Renal pelvis (tissue), 4 donors: ENCODE results near the gene CNPY2. TPM values are rescaled to one million over a fixed set of nuclear protein-coding genes. Genes with fewer than 3 reads are reported as not detected.
"Not testable (repeated sequence)": the region's sequence is repeated elsewhere in the genome, so short reads cannot be mapped to it uniquely, and the experiment has no call there.

Experiments used
- DNase-seq: peaks from one replicate; pipeline ENCODE4 v3.0.0-alpha.2; 2013
- polyA plus RNA-seq, 3 donors: library from polyadenylated mRNA; unstranded; fragments of 120-200 nt; gene quantifications; one replicate each; pipeline ENCODE4 v1.2.1, GENCODE V29; 2013; ENCODE audit not compliant: insufficient read length in 3 of 3

Gene CNPY2
- polyA plus RNA-seq, 3 donors = 160 to 182 (median 172) TPM

DNA sequence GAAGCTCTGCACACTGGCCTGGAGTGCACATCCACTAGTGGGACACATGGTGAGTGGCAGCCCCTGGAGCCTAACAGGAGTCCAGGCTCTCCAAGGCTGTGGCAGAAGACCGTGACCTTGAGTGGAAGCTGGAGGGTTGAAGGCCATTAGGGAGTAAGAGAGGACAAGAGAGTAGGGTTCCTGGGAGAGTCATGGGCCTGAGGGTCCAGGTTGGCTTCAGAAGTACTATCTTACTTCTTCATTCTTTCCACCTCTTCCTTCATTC lies 23.3 kb upstream of the CNPY2 start:
- no peak for DNase-seq

DNA sequence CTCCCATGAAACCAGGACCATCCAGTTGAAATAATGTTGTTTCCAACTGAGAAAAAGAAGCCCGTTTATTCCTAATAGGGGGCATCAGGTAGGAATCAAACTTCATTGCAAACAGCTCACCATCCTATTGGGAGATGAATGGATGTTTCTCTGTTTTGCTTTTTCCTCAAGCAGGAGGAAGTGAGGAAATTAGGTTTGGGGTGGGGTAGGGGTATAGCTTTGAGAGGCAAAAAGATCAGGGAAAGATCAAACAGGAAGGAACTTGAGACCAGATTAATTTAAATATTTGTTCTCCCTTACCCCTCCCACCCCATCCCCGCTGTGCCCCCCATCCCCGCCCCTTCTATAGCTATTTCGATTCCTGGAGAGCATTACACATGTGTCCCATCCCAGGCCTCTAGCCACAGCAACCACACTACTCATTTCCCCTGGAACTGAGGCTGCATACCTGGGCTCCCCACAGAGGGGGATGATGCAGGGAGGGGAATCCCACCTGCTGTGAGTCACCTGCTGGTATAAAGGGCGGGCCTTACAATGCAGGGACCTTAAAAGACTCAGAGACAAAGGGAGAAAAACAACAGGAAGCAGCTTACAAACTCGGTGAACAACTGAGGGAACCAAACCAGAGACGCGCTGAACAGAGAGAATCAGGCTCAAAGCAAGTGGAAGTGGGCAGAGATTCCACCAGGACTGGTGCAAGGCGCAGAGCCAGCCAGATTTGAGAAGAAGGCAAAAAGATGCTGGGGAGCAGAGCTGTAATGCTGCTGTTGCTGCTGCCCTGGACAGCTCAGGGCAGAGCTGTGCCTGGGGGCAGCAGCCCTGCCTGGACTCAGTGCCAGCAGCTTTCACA lies 22.7 kb upstream of the CNPY2 start, which contains the start of gene IL23A:
IL23A (plus strand) TSS at position 577 of the 850 bp plus-strand sequence; CDS start at position 738, 161 bp downstream.
- DNase-seq = no peak

DNA sequence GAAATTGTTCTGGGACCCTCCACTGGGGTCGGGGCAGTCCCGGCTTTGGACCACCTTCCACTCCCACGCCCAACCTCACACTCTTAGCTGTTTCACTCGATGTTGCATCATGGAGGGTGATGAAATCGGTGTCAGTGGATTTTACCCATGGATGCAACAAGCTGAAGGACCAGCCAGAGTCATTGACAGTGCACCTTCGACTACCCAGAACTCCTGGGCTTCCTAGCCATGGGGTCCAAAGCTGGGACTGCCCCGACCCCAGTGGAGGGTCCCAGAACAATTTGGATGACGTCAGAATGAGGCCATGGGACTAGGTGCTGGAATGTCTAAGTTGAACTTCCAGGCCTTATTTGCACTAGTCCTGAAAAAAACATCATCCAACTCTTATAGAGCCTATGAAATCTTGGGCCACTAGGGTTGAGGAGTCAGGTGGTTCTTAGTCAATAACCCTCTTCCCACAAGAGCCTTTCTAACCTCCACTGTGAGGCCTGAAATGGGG lies 22.0 kb upstream of the CNPY2 start:
- no peak for DNase-seq

DNA sequence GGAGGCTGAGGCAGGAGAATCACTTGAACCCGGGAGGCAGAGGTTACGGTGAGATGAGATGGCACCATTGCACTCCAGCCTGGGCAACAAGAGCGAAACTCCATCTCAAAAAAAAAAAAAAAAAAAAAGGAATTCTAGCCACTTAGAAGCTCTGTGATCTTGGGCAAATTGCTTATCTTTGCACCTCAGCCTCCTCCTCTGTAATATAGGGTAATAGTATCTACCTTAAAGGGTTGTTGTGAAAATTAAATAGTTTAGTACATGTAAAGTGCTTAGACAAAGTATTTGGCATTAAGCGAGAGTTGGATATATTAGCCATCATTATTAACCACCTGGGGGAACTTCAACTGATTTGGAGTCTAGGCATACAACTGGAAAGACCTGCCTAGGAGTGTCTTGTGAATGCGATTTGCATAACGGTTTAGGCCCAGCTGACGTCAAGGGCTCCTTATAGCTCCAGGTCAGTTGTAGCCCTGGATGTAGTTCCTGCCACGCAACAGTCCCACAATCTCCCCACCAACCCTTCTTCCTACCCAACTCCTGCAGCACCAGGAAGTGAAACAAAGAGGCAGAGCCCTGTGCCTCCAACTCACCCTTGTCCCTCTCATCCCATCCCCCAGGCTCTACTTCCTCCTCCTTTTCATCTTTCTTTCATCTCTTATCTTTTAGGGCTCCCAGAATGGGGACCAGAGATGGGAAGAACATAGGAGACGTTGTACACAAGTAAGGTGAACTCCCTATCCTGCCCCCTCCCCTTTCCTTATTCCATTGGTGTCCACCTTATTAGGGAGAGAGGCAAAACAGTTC lies 20.8 kb upstream of the CNPY2 start:
- DNase-seq = no peak

DNA sequence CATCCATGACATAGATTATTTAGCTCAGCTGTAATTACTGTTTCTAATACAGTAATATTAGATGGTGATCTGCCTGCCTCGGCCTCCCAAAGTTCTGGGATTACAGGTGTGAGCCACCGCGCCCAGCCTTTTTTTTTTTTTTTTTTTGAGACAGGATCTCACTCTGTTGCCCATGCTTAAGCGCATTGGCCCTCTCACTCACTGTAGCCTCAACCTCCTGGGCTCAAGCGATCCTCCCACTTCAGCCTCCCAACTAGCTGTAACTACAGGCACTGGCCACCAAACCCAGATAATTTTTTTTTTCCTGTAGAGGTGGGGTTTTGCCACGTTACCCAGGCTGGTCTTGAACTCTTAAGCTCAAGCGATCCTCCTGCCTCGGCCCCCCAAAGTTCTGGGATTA lies 19.7 kb upstream of the CNPY2 start:
- not testable (repeated sequence) for DNase-seq

DNA sequence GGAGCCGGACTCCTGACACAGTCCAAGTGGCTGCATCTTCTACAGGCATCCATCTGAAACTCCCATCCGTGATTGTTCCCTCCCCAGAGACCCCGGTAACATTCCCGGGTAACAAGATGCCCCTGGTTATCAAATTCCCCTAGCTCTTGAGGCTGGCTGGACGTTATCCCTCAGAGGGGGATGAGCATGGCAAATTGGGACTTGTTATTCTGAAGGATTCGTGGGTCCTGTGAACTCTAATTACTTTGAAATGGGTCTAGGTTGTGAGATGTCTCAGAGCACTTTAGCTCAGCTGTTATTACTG lies 18.7 kb upstream of the CNPY2 start:
- DNase-seq = peak; percentile 7

DNA sequence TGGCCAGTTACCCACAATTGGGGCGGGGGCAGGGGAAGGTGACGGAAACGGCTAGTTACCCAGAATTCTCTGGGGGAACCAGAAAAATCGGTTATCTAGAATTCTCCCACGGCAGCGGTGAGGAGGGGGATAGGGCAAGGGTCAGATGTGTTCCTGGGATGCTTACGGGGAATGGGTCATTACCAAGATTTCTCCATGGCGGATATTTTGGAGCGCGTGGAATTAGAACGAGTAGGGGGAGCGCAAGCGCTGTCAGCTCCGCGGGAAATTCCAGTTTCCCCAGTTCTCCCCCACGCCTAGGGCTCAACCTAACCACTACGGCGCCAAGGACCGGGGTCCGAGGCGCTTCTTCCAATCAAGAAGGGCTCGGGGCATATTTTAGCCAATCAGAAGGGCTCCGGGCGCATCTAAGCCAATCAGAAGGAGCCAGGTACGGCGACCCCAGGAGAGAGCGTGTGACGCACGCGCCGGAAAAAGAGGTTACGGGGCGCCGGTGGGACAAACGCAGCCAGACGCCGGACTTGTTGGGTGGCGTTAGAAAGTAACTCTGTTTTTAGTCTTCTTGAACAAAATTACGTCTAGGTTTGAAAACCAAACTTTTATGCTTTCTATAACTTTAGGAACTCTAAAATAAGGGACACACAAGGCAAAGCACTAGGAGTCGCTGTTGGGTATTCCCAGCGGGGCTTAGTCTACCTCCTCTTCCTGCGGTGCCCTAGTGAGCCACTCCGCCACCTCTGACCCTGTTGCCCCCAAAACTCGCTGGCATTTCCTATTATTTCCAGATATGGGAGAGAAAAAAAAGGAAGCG lies 18.1 kb upstream of the CNPY2 start, which contains the start of gene PAN2:
PAN2 (minus strand) TSS at position 322 of the 811 bp plus-strand sequence. CDS start 906 bp downstream, outside the sequence.
- DNase-seq = peak; percentile 98

DNA sequence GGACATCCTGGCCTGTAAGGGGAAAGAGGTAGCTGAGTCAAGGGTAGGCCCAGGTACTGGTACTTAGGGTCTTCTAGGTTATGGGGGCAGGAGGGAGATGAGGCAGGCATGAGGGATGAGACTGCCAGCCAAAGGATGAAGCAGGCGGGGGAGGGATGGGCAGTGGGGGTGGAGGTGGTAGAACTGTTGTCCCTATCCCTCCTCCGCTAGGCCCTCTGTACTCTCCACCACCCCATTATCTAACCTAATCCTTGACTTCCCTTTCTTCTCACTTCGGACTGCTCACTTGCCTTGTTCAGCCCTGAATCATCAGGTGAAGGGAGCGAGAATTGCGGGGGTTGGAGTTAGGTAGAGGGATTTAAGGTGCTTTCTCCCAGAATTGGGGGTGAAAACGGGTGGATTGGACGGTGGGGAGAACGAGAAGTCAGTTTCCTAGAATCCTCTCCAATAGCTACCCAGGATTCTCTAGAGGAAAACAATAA lies 17.4 kb upstream of the CNPY2 start:
- no peak for DNase-seq

DNA sequence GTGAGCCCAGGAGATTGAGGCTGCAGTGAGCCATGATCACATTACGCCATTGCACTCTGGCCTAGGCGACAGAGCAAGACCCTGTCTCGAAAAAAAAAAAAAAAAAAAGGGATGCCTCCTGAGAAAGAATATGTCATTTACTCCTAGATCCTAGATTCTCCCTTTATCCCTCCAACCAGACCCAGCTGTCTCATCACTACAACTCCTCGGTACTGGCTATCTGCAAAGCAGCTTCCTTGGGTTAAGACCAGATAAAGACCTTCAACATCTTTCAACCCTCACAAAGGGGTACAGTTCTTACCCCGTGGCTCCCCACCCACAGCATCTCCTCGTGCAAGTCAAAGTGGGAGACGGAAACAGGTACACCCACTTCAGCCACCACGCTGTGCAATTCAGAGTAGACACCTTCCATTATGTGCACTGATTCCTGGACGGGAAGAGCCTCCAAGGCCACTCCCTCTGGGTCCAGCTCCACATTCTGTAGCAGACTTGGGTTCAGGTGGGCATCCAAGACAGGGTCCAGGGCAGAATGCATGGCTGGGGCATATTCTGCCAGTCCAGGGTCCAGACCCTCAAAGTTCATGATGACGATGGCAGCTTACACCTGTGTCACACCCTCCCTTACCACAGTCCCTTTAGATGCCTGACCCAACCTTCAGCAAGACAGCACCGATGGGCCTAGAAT lies 16.9 kb upstream of the CNPY2 start:
- DNase-seq = no peak

DNA sequence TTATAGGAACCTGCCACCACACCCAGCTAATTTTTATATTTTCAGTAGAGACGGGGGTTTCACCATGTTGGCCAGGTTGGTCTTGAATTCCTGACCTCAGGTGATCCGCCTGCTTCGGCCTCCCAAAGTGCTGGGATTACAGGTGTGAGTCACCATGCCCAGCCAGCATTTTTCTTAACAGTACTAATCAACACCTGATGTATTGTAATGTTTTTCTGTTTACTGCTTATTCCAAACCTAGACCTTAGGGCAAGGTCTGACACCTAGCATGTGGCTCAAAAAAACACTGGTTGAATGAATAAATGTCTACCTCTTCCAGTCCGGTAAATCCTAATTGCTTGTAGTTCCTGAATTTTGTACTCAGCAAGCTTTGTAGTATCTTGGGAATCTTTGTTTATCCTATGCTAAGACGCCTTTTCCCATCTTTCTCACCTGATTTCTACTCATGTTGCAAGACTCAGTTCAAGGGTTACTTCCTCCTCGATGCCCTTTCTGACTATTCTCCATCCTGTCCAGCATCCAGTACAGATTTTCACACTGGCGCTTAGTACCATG lies 15.2 kb upstream of the CNPY2 start:
- DNase-seq = no peak

DNA sequence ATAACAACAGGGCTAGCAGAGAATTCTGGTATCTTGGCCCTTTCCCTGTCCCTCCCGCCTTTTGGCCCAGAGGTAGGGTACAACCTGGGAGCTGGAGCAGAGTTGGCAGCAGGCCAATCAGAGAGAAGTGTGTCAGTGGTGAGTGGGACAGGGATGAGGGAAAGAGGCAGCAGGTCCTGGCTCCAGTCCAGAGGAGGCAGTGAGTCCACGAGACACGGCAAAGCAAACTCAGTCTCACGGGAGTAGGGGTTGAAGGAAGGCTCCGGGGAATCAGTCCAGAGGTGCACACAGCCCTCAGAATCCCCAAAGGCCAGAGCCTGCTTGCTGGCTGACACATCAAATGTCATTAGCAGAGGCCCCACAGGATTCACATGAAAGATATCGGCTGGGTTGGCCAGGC lies 10.7 kb upstream of the CNPY2 start:
- DNase-seq = no peak

DNA sequence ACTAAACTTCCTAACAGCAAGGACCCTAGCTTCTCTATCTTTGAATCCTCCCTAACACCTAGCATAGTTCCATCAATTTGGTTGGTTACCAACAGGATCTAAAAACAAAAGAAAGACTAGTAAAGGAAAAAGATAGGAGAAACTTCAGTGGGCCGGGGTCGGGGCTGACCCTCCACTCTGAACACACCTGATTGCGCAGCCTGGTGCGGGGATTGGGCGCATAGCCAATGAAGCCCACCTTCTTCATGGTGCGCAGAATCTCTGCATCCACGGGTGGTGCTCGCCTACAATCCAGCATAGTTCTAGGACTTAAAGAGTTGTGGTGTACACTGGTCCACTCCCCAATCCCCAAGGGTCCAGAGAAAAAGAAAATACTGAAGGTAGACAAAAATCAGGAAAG lies 10.3 kb upstream of the CNPY2 start:
- no peak for DNase-seq

DNA sequence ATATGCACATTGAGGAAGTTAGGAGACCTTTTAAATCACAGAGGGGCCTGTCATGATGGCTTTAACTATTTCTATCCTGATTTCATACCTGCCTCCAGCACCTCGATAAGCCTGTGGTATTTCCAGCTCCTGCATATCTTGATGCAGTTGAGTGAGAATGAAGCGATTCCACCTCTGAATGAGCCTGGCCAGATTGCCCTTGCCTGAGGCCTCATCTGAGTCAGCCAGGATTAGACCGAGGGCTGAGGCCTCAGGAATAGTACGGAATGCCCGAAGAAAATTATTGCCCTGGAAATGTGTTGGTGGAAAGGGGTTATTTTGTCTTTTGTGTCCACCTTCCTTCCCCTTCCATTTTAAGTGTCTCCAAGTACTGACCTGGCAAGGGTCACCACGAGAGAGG lies 8.4 kb upstream of the CNPY2 start:
- no peak for DNase-seq

DNA sequence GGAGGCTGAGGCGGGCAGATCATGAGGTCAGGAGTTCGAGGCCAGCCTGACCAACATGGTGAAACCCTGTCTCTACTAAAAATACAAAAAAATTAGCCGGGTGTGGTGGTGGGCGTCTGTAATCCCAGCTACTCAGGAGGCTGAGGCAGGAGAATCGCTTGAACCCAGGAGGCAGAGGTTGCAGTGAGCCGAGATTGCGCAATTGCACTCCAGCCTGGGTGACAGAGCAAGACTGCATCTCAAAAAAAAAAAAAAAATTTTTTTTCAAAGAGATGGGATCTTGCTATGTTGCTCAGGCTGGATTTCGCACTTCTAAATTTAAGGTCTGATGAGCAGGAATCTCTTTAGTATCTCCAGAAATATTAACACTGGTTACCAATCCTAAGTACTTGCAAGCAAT lies 5.8 kb upstream of the CNPY2 start:
- DNase-seq = not testable (repeated sequence)

DNA sequence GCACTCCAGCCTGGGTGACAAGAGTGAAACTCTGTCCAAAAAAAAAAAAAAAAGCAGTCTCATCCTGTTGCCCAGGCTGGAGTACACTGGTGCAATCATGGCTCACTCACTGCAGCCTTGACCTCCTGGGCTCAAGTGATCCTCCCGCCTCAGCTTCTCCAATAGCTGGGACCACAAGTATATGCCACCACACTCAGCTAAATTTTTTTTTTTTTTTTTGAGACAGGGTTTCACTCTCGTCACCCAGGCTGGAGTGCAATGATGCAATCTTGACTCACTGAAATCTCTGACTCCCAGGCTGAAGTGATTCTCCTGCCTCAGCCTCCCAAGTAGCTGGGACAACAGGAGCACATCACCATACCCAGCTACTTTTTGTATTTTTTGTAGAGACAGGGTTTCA lies 5.2 kb upstream of the CNPY2 start:
- no peak for DNase-seq

DNA sequence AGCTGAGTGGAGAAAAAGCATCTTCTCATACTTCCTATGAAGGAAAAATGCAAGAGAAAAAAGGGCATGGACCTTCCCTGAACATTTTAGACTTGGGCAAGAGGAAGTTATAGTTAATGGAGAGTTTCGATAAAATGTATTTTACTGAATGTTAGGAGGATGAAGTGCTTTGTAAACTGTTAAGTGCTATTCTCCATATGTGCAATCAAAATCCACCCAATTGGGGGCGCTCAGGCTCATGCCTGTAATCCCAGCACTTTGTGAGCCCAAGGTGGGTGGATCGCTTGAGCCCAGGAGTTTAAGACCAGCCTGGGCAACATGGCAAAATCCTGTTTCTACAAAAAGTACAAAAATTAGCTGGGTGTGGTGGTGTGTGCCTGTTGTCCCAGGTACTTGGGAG lies 1.9 kb upstream of the CNPY2 start:
- no peak for DNase-seq

DNA sequence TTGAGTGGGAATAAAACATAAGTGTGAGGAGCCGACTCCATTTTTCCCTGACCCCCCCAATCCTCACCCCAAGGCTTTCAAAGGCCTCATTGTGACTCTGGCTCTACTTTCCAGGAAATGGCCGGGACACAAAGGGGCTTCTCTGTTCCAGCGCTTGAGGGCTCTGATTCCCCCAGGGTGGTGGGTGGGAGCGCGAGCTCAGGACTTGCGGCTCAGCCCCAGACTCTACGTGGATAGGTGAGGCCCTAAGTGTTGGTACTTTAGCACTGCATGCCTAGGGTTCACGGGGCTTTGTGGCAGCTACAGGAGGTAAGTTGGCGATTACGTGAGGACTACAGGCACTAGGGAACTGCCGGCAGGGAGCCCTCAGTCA lies 553 bp downstream of the CNPY2 start:
- DNase-seq = peak; percentile 26

DNA sequence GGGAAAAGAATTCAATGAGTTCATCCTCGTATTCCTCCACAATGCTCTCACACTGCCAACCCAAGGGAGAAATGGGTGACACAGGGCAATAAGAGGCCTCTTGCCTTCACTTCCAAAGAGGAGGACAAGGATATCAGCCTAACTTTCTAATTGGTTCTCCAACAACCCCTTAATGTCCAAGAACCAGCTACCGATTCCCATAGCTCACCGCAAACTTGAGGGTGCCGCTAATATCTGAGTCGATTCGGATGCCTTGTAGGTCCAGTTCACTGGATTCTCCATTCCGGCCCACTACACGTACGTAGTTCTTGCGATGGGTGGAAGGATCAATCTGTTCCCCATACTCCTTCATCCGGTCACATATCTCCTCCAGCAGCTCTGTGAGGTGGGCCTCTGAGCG lies 4.8 kb downstream of the CNPY2 start:
- no peak for DNase-seq

DNA sequence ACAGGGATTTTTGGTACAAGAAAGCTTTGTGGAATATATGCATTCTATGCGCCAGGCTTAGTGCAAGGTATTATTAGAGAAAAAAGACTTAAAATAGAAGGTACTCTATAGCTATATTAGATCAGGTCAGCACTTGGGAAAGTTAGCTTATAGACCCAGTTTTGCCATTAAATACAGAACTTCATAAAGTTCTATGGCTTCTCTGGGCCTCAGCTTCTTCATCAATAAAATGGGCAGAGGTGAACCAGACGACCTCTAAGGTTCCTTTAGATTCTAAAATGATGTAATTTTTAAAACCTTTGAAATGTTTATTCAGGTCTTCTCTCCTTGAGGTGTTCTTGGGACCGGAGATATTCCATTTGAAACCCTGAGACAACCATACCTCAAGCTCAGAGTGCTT lies 7.1 kb downstream of the CNPY2 start:
- DNase-seq = no peak

DNA sequence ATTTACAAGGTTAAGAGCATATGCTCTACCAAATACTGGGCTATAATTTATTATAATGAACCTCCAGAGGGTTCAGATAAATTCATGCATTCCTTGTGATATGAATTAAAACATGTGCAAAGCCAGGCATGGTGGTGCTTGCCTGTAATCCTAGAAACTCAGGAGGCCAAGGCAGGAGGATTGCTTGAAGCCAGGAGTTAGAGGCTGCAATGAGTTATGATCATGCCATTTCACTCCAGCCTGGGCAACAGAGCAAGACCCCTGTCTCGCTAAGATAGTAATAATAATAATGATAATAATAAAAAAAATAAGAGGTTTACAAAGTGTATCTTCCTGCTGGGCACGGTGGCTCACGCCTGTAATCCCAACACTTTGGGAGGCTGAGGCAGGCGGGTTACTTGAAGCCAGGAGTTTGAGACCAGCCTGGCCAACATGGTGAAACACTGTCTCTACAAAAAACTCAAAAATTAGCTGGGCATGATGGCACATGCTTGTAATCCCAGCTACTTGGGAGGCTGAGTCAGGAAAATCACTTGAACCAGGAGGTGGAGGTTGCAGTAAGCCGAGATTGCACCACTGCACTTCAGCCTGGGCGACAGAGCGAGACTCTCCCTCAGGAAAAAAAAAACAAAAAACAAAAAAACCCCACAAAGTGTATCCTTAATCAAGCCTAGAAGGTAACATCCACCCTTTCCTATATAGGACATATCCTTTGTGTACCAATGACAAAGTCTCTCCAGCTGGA lies 8.4 kb downstream of the CNPY2 start:
- no peak for DNase-seq
